ENCODE results near the gene CELF2. TPM values are rescaled to one million over a fixed set of nuclear protein-coding genes. Genes with fewer than 3 reads are reported as not detected.

CELF2 gene
- total RNA-seq, 1 experiment from 2014 or later: 0.07 TPM

DNA sequence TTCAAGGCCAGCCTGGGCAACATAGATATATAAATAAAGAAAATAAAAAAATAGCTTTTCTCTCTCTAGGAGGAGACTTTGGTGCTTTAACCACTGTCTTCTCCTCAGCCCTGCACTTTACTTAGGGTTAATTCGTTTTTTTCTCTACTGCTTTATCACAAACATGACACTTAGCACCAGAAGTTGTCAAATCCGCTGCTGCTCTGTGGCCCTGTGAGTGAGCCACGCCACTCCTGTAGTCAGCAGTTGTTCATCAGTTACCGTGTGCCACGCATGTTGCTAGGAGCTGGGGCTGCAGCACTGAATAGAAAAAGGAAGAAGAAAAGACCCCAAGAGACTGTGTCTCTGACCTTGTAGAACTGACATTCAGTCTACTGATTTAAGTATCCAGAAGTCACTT, 232.6 kb downstream of the CELF2 start:
- BruUV-seq (replicated peaks): no TSS peak
- ChIA-PET CTCF (no interaction called here), POLR2A (no interaction called here)
- DNase-seq (ENCODE audit: unreplicated experiment): no peak
- H3K9me3 Mint-ChIP-seq (ENCODE audit: unreplicated experiment): no peaks in the 10 kb centered on the region
- no peaks in the 10 kb centered on the region for H3K36me3 Mint-ChIP-seq (ENCODE audit: insufficient read depth, unreplicated experiment)
- intact Hi-C loops (cut with micrococcal nuclease): no loop called here
- H3K4me3 Mint-ChIP-seq (ENCODE audit: unreplicated experiment): no peak overlapping the region
- H3K27ac Mint-ChIP-seq (ENCODE audit: low read depth, unreplicated experiment): no peak overlapping the region
- no peaks in the 10 kb centered on the region for H3K4me1 Mint-ChIP-seq (ENCODE audit: insufficient read depth, unreplicated experiment)
- peaks cover 37% of the 10 kb centered on the region for H3K27me3 Mint-ChIP-seq (ENCODE audit: insufficient read depth, unreplicated experiment)
- TF ChIP-seq, protein P1, sequence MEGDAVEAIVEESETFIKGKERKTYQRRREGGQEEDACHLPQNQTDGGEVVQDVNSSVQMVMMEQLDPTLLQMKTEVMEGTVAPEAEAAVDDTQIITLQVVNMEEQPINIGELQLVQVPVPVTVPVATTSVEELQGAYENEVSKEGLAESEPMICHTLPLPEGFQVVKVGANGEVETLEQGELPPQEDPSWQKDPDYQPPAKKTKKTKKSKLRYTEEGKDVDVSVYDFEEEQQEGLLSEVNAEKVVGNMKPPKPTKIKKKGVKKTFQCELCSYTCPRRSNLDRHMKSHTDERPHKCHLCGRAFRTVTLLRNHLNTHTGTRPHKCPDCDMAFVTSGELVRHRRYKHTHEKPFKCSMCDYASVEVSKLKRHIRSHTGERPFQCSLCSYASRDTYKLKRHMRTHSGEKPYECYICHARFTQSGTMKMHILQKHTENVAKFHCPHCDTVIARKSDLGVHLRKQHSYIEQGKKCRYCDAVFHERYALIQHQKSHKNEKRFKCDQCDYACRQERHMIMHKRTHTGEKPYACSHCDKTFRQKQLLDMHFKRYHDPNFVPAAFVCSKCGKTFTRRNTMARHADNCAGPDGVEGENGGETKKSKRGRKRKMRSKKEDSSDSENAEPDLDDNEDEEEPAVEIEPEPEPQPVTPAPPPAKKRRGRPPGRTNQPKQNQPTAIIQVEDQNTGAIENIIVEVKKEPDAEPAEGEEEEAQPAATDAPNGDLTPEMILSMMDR (IDR thresholded peaks at IDR 0.05; ENCODE audit: unreplicated experiment): no peak

DNA sequence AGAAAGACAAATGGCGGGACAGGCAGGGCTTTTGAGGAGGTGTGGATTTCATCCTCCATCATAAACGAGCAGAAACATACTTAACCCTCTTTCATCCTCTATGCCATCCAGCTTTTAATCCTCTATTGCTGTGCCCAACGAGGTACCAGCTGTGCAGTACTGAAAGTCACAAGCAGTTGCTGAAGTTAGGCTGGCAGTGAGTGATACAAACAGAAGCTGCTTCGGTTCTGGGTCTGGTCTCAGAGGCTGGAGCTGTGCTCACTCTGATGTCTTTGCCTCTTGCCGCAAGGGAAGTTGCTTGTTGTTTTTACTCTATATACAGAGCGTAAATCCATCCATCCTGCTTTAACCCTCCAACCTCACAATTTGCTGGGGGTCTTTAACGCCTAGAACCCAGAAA, 235.2 kb downstream of the CELF2 start:
- POLR2A ChIA-PET: interaction anchor here (0.7 kb wide), 1 partner anchor 24 kb away, joined by 3 read pairs; no protein-coding TSS in a partner anchor
- intact Hi-C loops (cut with micrococcal nuclease): no loop called here
- TF ChIP-seq, protein P1 (IDR thresholded peaks at IDR 0.05; ENCODE audit: unreplicated experiment): no peak
- H3K9me3 Mint-ChIP-seq (ENCODE audit: unreplicated experiment): no peaks in the 10 kb centered on the region
- BruUV-seq (replicated peaks): no TSS peak
- H3K4me1 Mint-ChIP-seq (ENCODE audit: insufficient read depth, unreplicated experiment): no peaks in the 10 kb centered on the region
- H3K36me3 Mint-ChIP-seq (ENCODE audit: insufficient read depth, unreplicated experiment): no peaks in the 10 kb centered on the region
- no peak for DNase-seq (ENCODE audit: unreplicated experiment)
- no peak overlapping the region for H3K4me3 Mint-ChIP-seq (ENCODE audit: unreplicated experiment)
- peaks cover 37% of the 10 kb centered on the region for H3K27me3 Mint-ChIP-seq (ENCODE audit: insufficient read depth, unreplicated experiment)
- H3K27ac Mint-ChIP-seq (ENCODE audit: low read depth, unreplicated experiment): no peak overlapping the region
- CTCF ChIA-PET: interaction anchor here (0.6 to 1.0 kb wide), 2 partner anchors 10 to 14 kb away, joined by 3 to 4 read pairs; no protein-coding TSS in a partner anchor

DNA sequence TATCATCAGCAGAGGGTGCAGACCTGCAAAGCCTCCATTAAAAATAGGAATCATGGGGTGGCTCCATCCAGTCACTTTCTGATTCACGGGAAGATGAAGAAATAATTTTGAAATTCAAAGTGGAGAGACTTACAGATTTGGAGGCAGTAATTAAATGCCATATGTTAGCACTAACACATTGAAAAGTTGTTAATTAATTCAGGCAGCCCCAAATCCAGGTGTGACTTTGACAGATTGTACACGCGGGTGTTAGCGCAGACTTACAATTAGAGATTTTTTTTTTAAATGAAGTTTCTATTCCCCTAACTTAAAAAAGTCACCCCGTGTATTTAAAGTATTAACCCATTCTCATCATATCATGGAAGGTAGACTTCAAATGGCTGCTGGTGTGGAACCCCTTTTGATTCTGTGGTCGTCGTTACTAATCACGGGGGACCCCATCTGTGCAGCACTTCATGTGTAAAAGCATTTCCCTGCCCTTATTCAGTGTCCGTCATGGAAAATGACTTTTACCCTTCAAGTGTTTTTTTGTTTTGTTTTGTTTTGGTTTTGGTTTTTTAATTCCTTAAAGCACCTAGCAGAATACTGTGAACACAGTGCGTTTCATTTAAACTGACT, 235.8 kb downstream of the CELF2 start:
- no peak overlapping the region for H3K4me3 Mint-ChIP-seq (ENCODE audit: unreplicated experiment)
- H3K27ac Mint-ChIP-seq (ENCODE audit: low read depth, unreplicated experiment): no peak overlapping the region
- H3K9me3 Mint-ChIP-seq (ENCODE audit: unreplicated experiment): no peaks in the 10 kb centered on the region
- intact Hi-C loops (cut with micrococcal nuclease): no loop called here
- H3K4me1 Mint-ChIP-seq (ENCODE audit: insufficient read depth, unreplicated experiment): no peaks in the 10 kb centered on the region
- TF ChIP-seq, protein P1 (IDR thresholded peaks at IDR 0.05; ENCODE audit: unreplicated experiment): no peak
- POLR2A ChIA-PET: interaction anchor here (0.7 kb wide), 1 partner anchor 25 kb away, joined by 3 read pairs; no protein-coding TSS in a partner anchor
- CTCF ChIA-PET: no interaction called here
- no TSS peak for BruUV-seq (replicated peaks)
- DNase-seq (ENCODE audit: unreplicated experiment): no peak
- peaks cover 37% of the 10 kb centered on the region for H3K27me3 Mint-ChIP-seq (ENCODE audit: insufficient read depth, unreplicated experiment)
- no peaks in the 10 kb centered on the region for H3K36me3 Mint-ChIP-seq (ENCODE audit: insufficient read depth, unreplicated experiment)

DNA sequence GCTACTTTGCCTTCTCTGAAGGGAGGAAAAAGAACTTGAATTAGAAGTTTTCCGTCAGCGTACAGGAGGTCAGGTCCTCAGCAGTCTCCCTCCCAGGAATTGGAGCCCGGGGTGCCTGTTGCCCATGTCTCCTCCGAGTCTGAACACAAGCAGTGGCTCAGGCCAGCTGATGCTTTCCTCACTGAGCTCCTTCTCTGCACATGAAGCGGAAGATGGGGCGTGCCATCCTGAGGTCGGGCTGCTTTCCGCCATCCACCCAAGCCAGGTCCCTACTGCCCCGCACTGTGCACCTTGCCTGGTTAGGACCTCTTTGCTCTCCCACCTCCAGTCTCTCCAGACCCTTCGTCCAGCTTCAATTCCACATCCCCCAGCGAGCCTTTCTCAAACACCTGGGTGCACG, 237.5 kb downstream of the CELF2 start:
- Mint-ChIP-seq H3K4me3 (ENCODE audit: unreplicated experiment) (no peak overlapping the region), H3K9me3 (ENCODE audit: unreplicated experiment) (no peaks in the 10 kb centered on the region), H3K36me3 (ENCODE audit: insufficient read depth, unreplicated experiment) (no peaks in the 10 kb centered on the region), H3K27ac (ENCODE audit: low read depth, unreplicated experiment) (no peak overlapping the region), H3K4me1 (ENCODE audit: insufficient read depth, unreplicated experiment) (no peaks in the 10 kb centered on the region), H3K27me3 (ENCODE audit: insufficient read depth, unreplicated experiment) (peaks cover 23% of the 10 kb centered on the region)
- intact Hi-C loops (cut with micrococcal nuclease): no loop called here
- ChIA-PET POLR2A (no interaction called here), CTCF (no interaction called here)
- no peak for DNase-seq (ENCODE audit: unreplicated experiment)
- TF ChIP-seq, protein P1 (IDR thresholded peaks at IDR 0.05; ENCODE audit: unreplicated experiment): no peak
- BruUV-seq (replicated peaks): no TSS peak

Measured in MCF 10A (cell line).